HG03175 (cell line): ENCODE measurements around the gene FAM177B.

Experiments used
- ATAC-seq: cut with Tn5 transposase; IDR thresholded peaks from one replicate; pipeline ENCODE4 v1.9.1; 2021; ENCODE audit warnings: mild to moderate bottlenecking, moderate library complexity; ENCODE audit not compliant: unreplicated experiment

FAM177B gene

GRCh38 chr1:222784916-222785315 lies 47.9 kb downstream of the FAM177B start:
- no peak for ATAC-seq

GRCh38 chr1:222785529-222785928 lies 48.5 kb downstream of the FAM177B start:
- no peak for ATAC-seq

- no peak for ATAC-seq
These were observed 49.1 kb downstream of the FAM177B start for GRCh38 chr1:222786121-222786520.

GRCh38 chr1:222787729-222788128 lies 50.7 kb downstream of the FAM177B start:
- no peak for ATAC-seq

GRCh38 chr1:222788402-222789156 lies 51.6 kb downstream of the FAM177B start:
- no peak for ATAC-seq

GRCh38 chr1:222790115-222790514 lies 53.1 kb downstream of the FAM177B start:
- ATAC-seq = no peak

GRCh38 chr1:222790520-222790919 lies 53.5 kb downstream of the FAM177B start:
- ATAC-seq = no peak

- no peak for ATAC-seq
These were observed 54.2 kb downstream of the FAM177B start for GRCh38 chr1:222791006-222791710.

- no peak for ATAC-seq
These were observed 55.7 kb downstream of the FAM177B start for GRCh38 chr1:222792744-222793143.

- ATAC-seq = no peak
These were observed 57.9 kb downstream of the FAM177B start for GRCh38 chr1:222794656-222795474.

- no peak for ATAC-seq
These were observed 61.1 kb downstream of the FAM177B start for GRCh38 chr1:222798116-222798515.

GRCh38 chr1:222798975-222799374 lies 62.0 kb downstream of the FAM177B start:
- ATAC-seq = no peak
